Hepatocyte (in vitro differentiated cells): ENCODE data around the gene LCE1C. TPM values are rescaled to one million over a fixed set of nuclear protein-coding genes. Genes with fewer than 3 reads are reported as not detected.

ENCODE experiments used
- DNase-seq: peaks from one replicate; pipeline ENCODE4 v3.0.0-alpha.2; 2016; ENCODE audit warnings: low spot score
- H2AFZ ChIP-seq: fragments of 200-600 bp; sonication (generic); 2 replicates; pipeline ENCODE4 v1.6.0; 2016; ENCODE audit warnings: antibody characterized with exemption, mild to moderate bottlenecking
- H3K27ac ChIP-seq: fragments of 200-600 bp; sonication (generic); 2 replicates; pipeline ENCODE4 v1.5.1; 2016; ENCODE audit warnings: mild to moderate bottlenecking
- H3K27me3 ChIP-seq: fragments of 200-600 bp; sonication (generic); 2 replicates; pipeline ENCODE4 v1.6.1; 2016
- H3K36me3 ChIP-seq: fragments of 200-600 bp; sonication (generic); replicated peaks from 2 replicates; pipeline ENCODE4 v1.5.1; 2016; ENCODE audit warnings: low read depth; ENCODE audit not compliant: insufficient read depth
- H3K4me1 ChIP-seq: fragments of 200-600 bp; sonication (generic); 2 replicates; pipeline ENCODE4 v1.5.1; 2016; ENCODE audit warnings: mild to moderate bottlenecking, moderate library complexity; ENCODE audit not compliant: insufficient read depth
- H3K4me2 ChIP-seq: fragments of 200-600 bp; sonication (generic); 2 replicates; pipeline ENCODE4 v1.6.0; 2016
- H3K4me3 ChIP-seq: fragments of 200-600 bp; sonication (generic); 2 replicates; pipeline ENCODE4 v1.5.1; 2016; ENCODE audit warnings: mild to moderate bottlenecking
- H3K79me2 ChIP-seq: fragments of 200-600 bp; sonication (generic); 2 replicates; pipeline ENCODE4 v1.6.0; 2017; ENCODE audit warnings: mild to moderate bottlenecking
- H3K9me2 ChIP-seq: fragments of 200-600 bp; sonication (generic); replicated peaks from 2 replicates; pipeline ENCODE4 v1.6.0; 2017; ENCODE audit warnings: mild to moderate bottlenecking; ENCODE audit not compliant: insufficient read depth
- H3K9me3 ChIP-seq: fragments of 200-600 bp; sonication (generic); 2 replicates; pipeline ENCODE4 v1.5.1; 2016; ENCODE audit warnings: low read depth, mild to moderate bottlenecking
- H4K20me1 ChIP-seq: fragments of 200-600 bp; sonication (generic); 2 replicates; pipeline ENCODE4 v1.6.0; 2016; ENCODE audit warnings: mild to moderate bottlenecking; ENCODE audit not compliant: insufficient read depth, poor library complexity, severe bottlenecking
- CTCF ChIP-seq: fragments of 200-600 bp; sonication (generic); IDR thresholded peaks from 2 replicates; pipeline ENCODE4 v1.5.1; 2016; ENCODE audit warnings: antibody characterized with exemption, mild to moderate bottlenecking; ENCODE audit not compliant: poor library complexity
- EZH2 ChIP-seq: fragments of 200-600 bp; sonication (generic); IDR thresholded peaks from 2 replicates; pipeline ENCODE4 v1.6.1; 2016; ENCODE audit warnings: antibody characterized with exemption, mild to moderate bottlenecking, borderline replicate concordance
- EZH2phosphoT487 ChIP-seq: fragments of 200-600 bp; sonication (generic); IDR thresholded peaks from one replicate; pipeline ENCODE4 v1.6.1; 2018; ENCODE audit warnings: antibody characterized with exemption, mild to moderate bottlenecking, low read depth, moderate library complexity; ENCODE audit not compliant: unreplicated experiment, severe bottlenecking
- WGBS: methylation state at CpG from one replicate; pipeline ENCODE4 v1.1.6; 2016; ENCODE audit warnings: low lambda C conversion rate; ENCODE audit errors: missing lambda C conversion rate; 5-methylcytosine and 5-hydroxymethylcytosine counted together
- polyA plus RNA-seq: library from polyadenylated mRNA; unstranded; fragments of >200 nt; fragmentation: Nextera tagmentation; extraction: Ambion mirVana; gene quantifications from 2 replicates; pipeline ENCODE4 v1.2.1, GENCODE V29; 2016
- total RNA-seq: library from RNA; depleted of rRNA; stranded (reverse); fragments of >200 nt; gene quantifications from 2 replicates; pipeline ENCODE4 v1.2.3, GENCODE V29; 2014

The LCE1C gene
- total and polyA plus RNA-seq, 2 experiments from 2014 or later, result not detected

GRCh38 chr1:152777510-152778137 is 28.8 kb downstream of the LCE1C start:
- Histone ChIP-seq H4K20me1 (no peaks in the 10 kb centered on the region), H3K27ac (no peak overlapping the region), H3K4me1 (no peaks in the 10 kb centered on the region), H3K4me3 (no peak overlapping the region), H3K79me2 (no peaks in the 10 kb centered on the region), H3K27me3 (no peaks in the 10 kb centered on the region), H3K4me2 (no peak overlapping the region), H3K36me3 (no peaks in the 10 kb centered on the region), H2AFZ (no peak overlapping the region), H3K9me2 (no peaks in the 10 kb centered on the region), H3K9me3 (peaks cover 5% of the 10 kb centered on the region)
- WGBS, result 58% methylated on average over 4 of the region's 4 CpGs
- TF ChIP-seq CTCF (no peak), EZH2 (no peak), EZH2phosphoT487 (no peak)
- no peak for DNase-seq

GRCh38 chr1:152776361-152776760 is 30.1 kb downstream of the LCE1C start:
- H4K20me1 ChIP-seq, result no peaks in the 10 kb centered on the region
- no peaks in the 10 kb centered on the region for H3K27me3 ChIP-seq
- H3K36me3 ChIP-seq, result no peaks in the 10 kb centered on the region
- H3K4me1 ChIP-seq, result no peaks in the 10 kb centered on the region
- H3K27ac ChIP-seq, result no peak overlapping the region
- TF ChIP-seq EZH2phosphoT487 (no peak), CTCF (no peak), EZH2 (no peak)
- H3K9me3 ChIP-seq, result peaks cover 5% of the 10 kb centered on the region
- H3K4me3 ChIP-seq, result no peak overlapping the region
- no peaks in the 10 kb centered on the region for H3K79me2 ChIP-seq
- no peak for DNase-seq
- WGBS, result 70% methylated on average over 11 of the region's 11 CpGs
- no peaks in the 10 kb centered on the region for H3K9me2 ChIP-seq
- no peak overlapping the region for H3K4me2 ChIP-seq
- no peak overlapping the region for H2AFZ ChIP-seq

GRCh38 chr1:152774875-152775274 is 31.6 kb downstream of the LCE1C start, which contains the start of gene LCE1F:
Gene LCE1F, plus strand, starts transcription at chr1:152775140. Its CDS starts 1,232 bp downstream, at chr1:152776372.
- 37% methylated on average over 6 of the region's 6 CpGs for WGBS
- Histone ChIP-seq H3K36me3 (no peaks in the 10 kb centered on the region), H4K20me1 (no peaks in the 10 kb centered on the region), H3K27ac (no peak within 1 kb of the TSS), H3K9me2 (no peaks in the 10 kb centered on the region), H3K4me2 (no peak within 1 kb of the TSS), H2AFZ (no peak within 1 kb of the TSS), H3K4me1 (no peaks in the 10 kb centered on the region), H3K79me2 (no peaks in the 10 kb centered on the region), H3K9me3 (peaks cover 5% of the 10 kb centered on the region), H3K27me3 (no peaks in the 10 kb centered on the region), H3K4me3 (no peak within 1 kb of the TSS)
- no peak for TF ChIP-seq CTCF
- no peak for TF ChIP-seq EZH2
- no peak for TF ChIP-seq EZH2phosphoT487
- DNase-seq, result no peak
